Chondrocyte (in vitro differentiated cells): ENCODE data around the gene NMNAT2. TPM values are rescaled to one million over a fixed set of nuclear protein-coding genes. Genes with fewer than 3 reads are reported as not detected.
A peak's percentile ranks its signal among the peaks of the same experiment; 100 is the strongest.

Experiments
- DNase-seq: peaks from one replicate; pipeline ENCODE4 v3.0.0; 2021; ENCODE audit warnings: mixed read lengths, low spot score
- H3K27ac Mint-ChIP-seq: one replicate; pipeline ENCODE4 v1.8.0; 2021; ENCODE audit warnings: mild to moderate bottlenecking, moderate library complexity, mixed read lengths; ENCODE audit not compliant: unreplicated experiment
- H3K27me3 Mint-ChIP-seq: 2 replicates; pipeline ENCODE4 v1.8.0; 2021; ENCODE audit warnings: low read depth, mixed read lengths
- H3K36me3 Mint-ChIP-seq: 2 replicates; pipeline ENCODE4 v1.8.0; 2021; ENCODE audit warnings: low read depth, mixed read lengths
- H3K4me1 Mint-ChIP-seq: 2 replicates; pipeline ENCODE4 v1.8.0; 2021; ENCODE audit warnings: low read depth, mild to moderate bottlenecking, mixed read lengths
- H3K4me3 Mint-ChIP-seq: one replicate; pipeline ENCODE4 v1.8.0; 2021; ENCODE audit warnings: mild to moderate bottlenecking, moderate library complexity, mixed read lengths; ENCODE audit not compliant: unreplicated experiment
- H3K9me3 Mint-ChIP-seq: 2 replicates; pipeline ENCODE4 v1.8.0; 2021; ENCODE audit warnings: low read depth, mixed read lengths
- CTCF ChIP-seq: fragments of 200-600 bp; sonication (generic); IDR thresholded peaks from 2 replicates; pipeline ENCODE4 v1.5.0; 2021; ENCODE audit warnings: antibody characterized with exemption, mild to moderate bottlenecking, moderate library complexity
- total RNA-seq: library from RNA; stranded (reverse); gene quantifications from 3 replicates; pipeline ENCODE4 v1.2.1, GENCODE V29; 2021

Gene NMNAT2
- total RNA-seq, 1 donor from 2014 or later: 5.5 TPM

GRCh38 chr1:183330335-183330734, 87.8 kb downstream of the NMNAT2 start:
- H3K27me3 Mint-ChIP-seq: no peaks in the 10 kb centered on the region

GRCh38 chr1:183328371-183328770, 89.8 kb downstream of the NMNAT2 start:
- Mint-ChIP-seq H3K36me3 (no peaks in the 10 kb centered on the region), H3K9me3 (no peaks in the 10 kb centered on the region), H3K4me1 (peaks cover 65% of the 10 kb centered on the region), H3K27me3 (no peaks in the 10 kb centered on the region), H3K4me3 (no peak overlapping the region), H3K27ac (peak overlapping the region; percentile 93)
- no peak for DNase-seq
- TF ChIP-seq CTCF: no peak

More at GRCh38 chr1:183330335-183330734, 87.8 kb downstream of the NMNAT2 start:
- no peak for DNase-seq
- Mint-ChIP-seq H3K36me3 (no peaks in the 10 kb centered on the region), H3K27ac (no peak overlapping the region), H3K4me3 (no peak overlapping the region), H3K4me1 (peaks cover 51% of the 10 kb centered on the region), H3K9me3 (no peaks in the 10 kb centered on the region)
- TF ChIP-seq CTCF: no peak

- Mint-ChIP-seq H3K4me1 (peaks cover 66% of the 10 kb centered on the region), H3K36me3 (no peaks in the 10 kb centered on the region), H3K4me3 (no peak overlapping the region), H3K27me3 (no peaks in the 10 kb centered on the region), H3K9me3 (no peaks in the 10 kb centered on the region), H3K27ac (peak overlapping the region; percentile 93)
- DNase-seq: no peak
- no peak for TF ChIP-seq CTCF
These were observed 90.5 kb downstream of the NMNAT2 start for GRCh38 chr1:183327434-183328290.

- DNase-seq: no peak
- Mint-ChIP-seq H3K4me3 (no peak overlapping the region), H3K27ac (peak overlapping the region; percentile 61), H3K4me1 (peaks cover 47% of the 10 kb centered on the region), H3K9me3 (no peaks in the 10 kb centered on the region), H3K36me3 (no peaks in the 10 kb centered on the region), H3K27me3 (no peaks in the 10 kb centered on the region)
- TF ChIP-seq CTCF: no peak
These were observed 94.1 kb downstream of the NMNAT2 start for GRCh38 chr1:183323849-183324683.

- no peak for TF ChIP-seq CTCF
- H3K4me3 Mint-ChIP-seq: no peak overlapping the region
- no peaks in the 10 kb centered on the region for H3K36me3 Mint-ChIP-seq
- DNase-seq: no peak
- peak overlapping the region; percentile 95 for H3K27ac Mint-ChIP-seq
- H3K27me3 Mint-ChIP-seq: no peaks in the 10 kb centered on the region
- H3K9me3 Mint-ChIP-seq: no peaks in the 10 kb centered on the region
- H3K4me1 Mint-ChIP-seq: peaks cover 45% of the 10 kb centered on the region
These were observed 98.6 kb downstream of the NMNAT2 start for GRCh38 chr1:183319606-183320005.
